ENCODE measurements around the gene HOXB3.

GRCh38 chr17:48571024-48571818, 18.8 kb downstream of the HOXB3 start:
- TF ChIP-seq, protein P1, sequence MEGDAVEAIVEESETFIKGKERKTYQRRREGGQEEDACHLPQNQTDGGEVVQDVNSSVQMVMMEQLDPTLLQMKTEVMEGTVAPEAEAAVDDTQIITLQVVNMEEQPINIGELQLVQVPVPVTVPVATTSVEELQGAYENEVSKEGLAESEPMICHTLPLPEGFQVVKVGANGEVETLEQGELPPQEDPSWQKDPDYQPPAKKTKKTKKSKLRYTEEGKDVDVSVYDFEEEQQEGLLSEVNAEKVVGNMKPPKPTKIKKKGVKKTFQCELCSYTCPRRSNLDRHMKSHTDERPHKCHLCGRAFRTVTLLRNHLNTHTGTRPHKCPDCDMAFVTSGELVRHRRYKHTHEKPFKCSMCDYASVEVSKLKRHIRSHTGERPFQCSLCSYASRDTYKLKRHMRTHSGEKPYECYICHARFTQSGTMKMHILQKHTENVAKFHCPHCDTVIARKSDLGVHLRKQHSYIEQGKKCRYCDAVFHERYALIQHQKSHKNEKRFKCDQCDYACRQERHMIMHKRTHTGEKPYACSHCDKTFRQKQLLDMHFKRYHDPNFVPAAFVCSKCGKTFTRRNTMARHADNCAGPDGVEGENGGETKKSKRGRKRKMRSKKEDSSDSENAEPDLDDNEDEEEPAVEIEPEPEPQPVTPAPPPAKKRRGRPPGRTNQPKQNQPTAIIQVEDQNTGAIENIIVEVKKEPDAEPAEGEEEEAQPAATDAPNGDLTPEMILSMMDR (IDR thresholded peaks at IDR 0.05), result no peak
- TF ChIP-seq POLR2A (IDR thresholded peaks at IDR 0.05), result no peak

Data from sigmoid colon (tissue), 3 donors.